Body of pancreas (tissue), 4 donors: ENCODE data around the gene NPTN.

ENCODE experiments used
- CTCF ChIP-seq, 7 experiments: fragments of 450-650 bp in 4 of 7; fragments of 200-600 bp in 3 of 7; sonication (generic) in 3 of 7; IDR thresholded peaks; one replicate each; pipeline ENCODE4 v1.5.1; 2016 to 2019; ENCODE audit warnings: antibody characterized with exemption in 7 of 7
- POLR2A ChIP-seq, 3 donors: fragments of 450-650 bp; IDR thresholded peaks; one replicate each; pipeline ENCODE4 v1.6.1; 2016; ENCODE audit warnings: antibody characterized with exemption in 3 of 3, mild to moderate bottlenecking in 2 of 3

- TF ChIP-seq CTCF (IDR thresholded peaks at IDR 0.05) (no peak), POLR2A (IDR thresholded peaks at IDR 0.05) (no peak)
Observed at GRCh38 chr15:73575636-73576247, 57.4 kb downstream of the NPTN start.
